Measurements from ENCODE around the gene PACRG.
A peak's percentile ranks its signal among the peaks of the same experiment; 100 is the strongest.

Gene PACRG

DNA sequence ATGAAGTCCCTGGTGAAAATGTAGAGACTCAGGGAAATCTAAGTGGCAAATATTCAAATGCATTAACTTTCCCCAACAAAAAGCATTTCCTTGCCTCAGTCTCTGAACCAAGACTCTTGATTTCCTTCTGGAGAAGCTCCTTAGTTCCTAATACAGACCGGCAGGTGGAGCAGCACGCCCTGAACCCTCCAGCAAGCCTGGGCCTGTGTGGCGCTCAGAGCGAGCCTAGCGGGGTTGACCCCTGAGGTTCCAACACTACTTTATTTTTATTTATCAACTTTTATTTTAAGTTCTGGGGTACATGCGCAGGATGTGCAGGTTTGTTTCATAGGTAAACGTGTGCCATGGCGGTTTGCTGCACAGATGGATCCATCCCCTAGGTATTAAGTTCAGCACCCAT lies 50.8 kb downstream of the PACRG start:
- no peak for DNase-seq (ENCODE audit: low read depth, low spot score)

DNA sequence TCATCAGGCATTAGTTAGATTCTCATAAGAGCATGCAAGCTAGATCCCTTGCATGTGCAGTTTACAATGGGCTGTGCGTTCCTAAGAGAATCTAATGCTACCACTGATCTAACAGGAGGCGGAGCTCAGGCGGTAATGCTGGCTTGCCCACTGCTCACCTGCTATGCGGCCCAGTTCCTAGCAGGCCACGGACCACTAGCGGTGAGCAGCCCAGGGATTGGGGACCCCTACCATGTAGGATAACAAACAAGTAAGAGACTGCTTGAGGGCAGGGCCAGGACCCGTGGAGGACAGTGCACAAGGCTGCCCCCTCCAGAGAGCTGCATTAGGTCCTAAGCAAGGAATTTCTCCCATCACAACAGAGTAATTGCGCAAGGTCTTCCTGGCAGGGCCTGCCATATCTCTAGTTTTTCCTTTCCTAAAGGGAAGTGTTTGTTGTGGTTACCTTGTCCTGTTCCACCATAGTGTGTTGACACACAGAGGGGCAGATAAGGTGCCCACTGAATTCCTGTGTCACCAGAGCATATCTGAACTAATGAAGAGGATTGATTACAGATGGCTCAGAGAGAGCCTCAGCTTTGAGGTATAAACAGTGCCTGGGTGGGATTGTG lies 58.0 kb downstream of the PACRG start:
- DNase-seq (ENCODE audit: low read depth, low spot score): no peak

DNA sequence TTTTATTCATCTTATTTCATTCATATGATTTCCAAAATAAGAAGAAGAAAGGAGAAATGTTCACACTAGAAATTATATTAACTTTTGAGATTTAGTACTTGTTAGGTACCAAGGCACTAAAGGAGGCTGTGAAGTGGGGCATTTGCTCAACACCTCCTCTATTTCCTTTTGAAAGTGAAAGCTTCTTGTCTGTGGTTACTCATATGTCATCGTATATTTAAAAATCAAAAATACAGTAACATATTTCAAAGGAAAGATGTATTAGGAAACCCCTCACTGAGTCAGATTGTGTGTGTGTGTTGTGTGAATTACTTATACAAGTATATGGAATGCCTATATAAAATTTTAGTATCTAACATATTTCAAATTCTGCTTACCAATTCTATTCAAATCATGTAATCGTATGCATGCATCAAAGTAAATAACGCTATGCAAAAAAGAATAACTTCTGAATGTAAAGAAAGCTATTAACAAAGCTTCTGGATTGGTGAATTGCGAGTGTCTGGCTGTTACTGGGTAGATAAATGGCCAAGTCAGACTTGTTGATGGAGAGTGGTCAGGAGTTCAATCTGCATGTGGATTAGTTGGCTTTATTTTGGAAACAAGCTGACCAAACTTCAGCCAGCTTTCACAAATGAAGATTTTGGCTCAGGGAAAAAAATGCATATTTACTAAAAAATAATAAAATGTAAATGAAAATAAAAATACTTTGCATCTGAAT lies 70.9 kb downstream of the PACRG start:
- no peak for DNase-seq (ENCODE audit: low read depth, low spot score)

DNA sequence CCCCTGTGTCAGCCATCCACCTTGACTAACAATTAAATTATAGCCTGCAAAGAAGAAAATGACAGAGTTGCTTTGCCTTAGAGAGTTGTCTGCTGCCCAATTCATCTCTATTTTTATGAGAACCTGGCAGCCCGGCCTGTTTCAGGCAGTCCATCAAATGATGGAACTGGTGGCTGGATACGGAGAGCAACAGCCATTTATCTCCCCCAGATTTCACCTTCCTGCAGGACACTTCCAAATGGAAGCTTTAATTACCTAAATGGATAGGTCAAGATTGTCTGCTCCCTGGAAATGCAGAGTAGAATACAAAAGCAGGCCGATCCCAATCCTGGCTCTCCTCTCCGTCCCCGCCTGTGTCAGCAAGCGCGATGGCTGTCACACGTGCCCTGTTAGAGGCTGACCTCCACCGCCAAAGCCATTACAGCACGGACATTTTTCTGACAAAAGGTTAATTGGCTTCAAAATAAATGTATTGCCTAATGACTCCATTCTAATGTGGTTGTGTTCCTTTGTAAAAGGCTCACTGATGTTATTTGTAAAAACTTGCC lies 86.7 kb downstream of the PACRG start:
- no peak for DNase-seq (ENCODE audit: low read depth, low spot score)

DNA sequence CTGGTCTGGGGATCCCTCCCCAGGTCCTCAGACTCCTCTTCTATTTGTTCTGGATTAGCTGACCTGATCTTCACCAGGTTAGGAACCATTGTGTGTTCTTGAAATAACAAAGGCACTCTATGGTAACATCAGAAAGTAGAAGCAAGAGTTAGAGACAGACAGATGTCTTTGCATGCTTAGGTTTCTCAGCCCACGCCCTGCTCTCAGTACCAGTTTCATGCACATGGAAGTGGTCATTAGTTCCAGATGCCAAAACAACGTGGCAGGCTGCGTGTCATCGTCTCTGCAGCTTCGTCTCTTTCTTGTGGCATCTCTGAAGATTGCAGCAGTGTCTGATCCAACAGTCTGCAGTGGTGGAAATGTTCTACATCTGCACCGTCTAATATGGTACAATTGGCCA lies 89.4 kb downstream of the PACRG start:
- no peak for DNase-seq (ENCODE audit: low read depth, low spot score)

DNA sequence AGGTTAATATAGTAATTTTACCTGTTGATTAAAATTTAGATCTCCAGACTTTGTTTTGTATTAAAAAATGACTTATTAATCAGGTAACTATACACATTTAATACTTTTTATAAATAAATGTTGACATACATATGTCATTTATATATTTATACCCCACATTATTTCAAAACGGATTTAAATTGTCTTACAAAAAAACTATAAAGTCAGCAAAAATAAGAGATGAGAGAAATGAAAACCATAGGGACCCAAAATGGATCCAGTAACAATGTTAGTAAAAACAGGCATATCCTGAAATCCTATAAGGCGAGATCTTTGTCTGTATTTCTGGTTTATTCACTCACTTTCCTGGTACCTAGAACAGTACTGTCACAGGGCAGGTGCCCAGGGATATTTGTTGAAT lies 91.5 kb downstream of the PACRG start:
- DNase-seq (ENCODE audit: low read depth, low spot score): no peak

DNA sequence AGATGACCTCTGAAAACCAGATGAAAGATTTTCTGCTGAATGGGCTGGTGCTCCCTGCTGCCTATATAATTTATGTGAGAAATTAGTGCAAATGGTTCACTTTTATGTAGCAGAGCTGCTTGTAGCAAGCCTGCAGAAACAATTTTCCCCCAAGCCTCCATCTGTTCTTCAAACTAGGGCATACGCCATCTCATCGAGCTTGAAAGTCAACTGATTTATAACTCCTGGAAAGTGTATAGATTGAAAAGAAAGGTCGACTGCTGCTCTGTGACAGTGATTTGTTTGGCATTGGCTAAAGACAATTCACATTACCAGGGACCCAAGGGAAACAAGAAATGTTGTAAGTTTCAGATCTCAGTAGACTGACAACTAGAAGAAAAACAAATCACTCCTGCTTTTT lies 93.3 kb downstream of the PACRG start:
- no peak for DNase-seq (ENCODE audit: low read depth, low spot score)

DNA sequence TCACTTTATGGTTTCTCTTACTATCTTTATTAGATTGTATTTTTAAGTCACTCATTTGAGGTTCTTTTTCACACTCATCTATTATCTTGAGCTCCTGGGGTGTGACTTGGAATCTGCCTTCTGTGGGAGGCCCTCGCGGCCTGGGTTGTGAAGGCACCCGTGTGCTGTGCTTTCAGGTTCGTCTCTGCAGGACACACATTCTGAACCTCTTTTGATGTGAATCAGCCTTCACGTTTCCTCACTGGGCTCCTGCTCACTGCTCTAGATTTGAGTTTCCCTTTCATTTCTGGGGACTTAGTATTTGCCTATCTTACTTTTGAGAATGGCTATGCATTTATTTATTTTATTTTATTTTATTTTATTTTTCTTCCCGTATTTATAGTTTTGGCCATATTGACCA lies 97.8 kb downstream of the PACRG start:
- DNase-seq (ENCODE audit: low read depth, low spot score): no peak

DNA sequence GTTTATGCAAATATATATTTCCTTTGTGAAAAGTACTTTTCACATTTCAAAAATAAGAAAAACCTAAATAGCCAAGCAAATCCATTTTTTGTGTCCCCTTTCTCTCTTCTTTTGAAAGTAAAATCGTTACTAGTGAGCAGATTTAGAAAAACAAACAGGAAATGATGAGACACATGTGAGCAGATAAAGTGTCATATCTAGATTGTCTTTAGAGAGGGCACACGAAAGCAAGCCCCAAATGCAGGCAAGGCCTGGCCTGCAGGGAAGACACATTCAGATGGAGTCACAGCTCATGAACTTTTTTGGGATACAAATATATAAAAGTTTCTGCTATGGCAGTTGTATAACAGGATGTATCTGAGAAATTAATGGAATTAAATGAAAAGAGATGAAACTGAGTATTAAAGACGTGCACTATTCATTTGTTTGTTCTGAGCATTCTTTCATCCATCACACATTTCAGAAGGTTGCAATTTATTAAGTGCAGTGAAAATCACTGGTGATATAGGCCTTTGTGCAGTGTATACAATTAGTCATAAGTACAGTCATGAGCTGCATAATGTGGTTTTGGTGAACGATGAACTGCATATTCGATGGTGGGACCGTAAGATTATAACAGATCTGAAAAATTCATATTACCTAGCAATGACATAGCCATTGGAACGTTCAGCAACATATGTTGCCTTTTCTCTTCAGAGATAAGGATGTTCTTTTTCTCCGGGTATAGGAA lies 101.4 kb downstream of the PACRG start:
- DNase-seq (ENCODE audit: low read depth, low spot score): no peak

DNA sequence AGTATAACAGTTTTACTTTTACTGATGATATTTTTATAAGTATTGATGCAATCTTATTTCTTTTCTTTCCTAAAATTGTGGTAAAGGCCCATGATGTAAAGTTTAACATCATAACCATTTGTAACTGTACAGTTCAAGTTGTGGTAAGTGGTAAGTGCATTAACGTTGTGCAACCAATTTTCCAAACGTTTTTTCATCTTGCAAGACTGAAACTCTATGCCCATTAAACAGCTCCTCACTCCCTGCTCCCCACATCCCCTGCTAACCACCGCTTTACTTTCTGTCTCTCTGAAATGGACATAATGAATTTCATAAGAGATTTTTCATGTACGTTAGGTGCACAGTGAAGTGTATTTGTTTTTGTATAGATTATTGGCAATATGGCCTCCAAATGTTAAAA lies 106.0 kb downstream of the PACRG start:
- DNase-seq (ENCODE audit: low read depth, low spot score): no peak

DNA sequence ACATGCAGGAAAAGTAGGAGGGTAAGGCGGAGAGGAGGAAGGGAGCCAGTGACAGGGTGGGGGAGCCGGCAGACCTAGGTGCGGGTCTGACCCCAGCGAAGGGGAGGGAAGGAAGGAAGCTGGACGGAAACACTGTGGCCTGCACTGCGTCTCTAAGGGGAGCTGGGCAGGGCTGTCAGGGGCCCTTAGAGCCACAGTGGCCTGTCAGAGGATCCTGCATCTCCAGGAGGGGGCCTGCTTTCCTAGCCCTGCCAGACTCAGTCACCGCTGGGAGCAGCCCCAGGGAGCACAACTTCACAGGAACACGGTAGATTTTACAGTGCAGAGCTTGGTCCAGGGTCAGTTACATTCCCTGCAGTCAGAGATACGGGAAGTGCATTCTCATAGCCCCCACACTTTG lies 118.2 kb downstream of the PACRG start:
- DNase-seq (ENCODE audit: low read depth, low spot score): no peak

DNA sequence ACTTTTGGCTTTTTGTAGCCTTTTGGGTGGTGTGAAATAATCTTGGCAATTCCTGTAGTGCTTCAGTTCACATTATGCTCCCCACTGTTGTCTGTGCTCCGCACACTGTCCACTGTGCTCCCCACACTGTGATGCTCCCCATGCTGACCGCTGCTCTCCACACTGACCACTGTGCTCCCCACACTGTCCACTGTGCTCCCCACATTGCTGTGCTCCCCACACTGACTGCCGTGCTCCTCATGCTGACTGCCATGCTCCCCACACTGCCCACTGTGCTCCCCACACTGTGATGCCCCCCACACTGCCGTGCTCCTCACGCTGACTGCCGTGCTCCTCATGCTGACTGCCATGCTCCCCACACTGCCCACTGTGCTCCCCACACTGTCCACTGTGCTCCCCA lies 118.9 kb downstream of the PACRG start:
- no peak for DNase-seq (ENCODE audit: low read depth, low spot score)

DNA sequence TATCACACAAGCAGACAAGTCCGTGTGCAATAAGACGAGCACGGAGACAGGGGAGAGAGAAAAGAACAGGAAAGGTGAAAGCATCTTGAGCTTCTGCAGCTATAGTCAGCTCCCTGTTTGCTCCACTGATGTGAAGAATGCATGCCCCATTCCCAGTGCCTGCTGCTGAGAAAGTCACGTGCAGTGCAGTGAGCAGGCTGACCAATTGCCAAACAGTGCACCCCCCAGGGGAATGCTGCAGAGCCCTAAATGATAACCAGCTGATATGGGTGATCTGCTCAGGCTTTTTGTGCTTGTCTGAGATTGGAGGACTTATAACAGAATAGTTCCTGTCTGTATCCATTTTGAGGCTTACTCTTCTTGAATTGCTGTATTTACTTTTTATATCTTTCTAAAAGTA lies 121.5 kb downstream of the PACRG start:
- no peak for DNase-seq (ENCODE audit: low read depth, low spot score)

DNA sequence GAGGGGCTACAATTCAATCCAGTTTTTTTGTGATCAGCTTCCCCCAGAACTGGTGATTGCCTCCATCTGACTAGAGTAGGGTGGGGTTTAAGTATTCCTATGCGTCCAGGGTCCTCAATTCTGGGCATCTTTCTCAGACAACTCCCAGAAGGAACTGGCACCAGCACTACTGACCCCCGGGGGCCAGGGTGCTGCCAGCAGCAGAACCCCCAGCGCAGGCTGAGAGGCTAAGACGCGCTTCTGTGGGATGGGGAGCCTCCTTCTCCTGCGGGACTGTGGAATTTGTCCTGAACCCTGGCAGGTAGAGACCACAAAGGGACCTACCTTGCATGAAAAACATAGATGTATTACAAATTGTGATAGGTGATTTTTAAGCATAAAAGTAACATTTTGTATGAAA lies 124.4 kb downstream of the PACRG start:
- no peak for DNase-seq (ENCODE audit: low read depth, low spot score)

DNA sequence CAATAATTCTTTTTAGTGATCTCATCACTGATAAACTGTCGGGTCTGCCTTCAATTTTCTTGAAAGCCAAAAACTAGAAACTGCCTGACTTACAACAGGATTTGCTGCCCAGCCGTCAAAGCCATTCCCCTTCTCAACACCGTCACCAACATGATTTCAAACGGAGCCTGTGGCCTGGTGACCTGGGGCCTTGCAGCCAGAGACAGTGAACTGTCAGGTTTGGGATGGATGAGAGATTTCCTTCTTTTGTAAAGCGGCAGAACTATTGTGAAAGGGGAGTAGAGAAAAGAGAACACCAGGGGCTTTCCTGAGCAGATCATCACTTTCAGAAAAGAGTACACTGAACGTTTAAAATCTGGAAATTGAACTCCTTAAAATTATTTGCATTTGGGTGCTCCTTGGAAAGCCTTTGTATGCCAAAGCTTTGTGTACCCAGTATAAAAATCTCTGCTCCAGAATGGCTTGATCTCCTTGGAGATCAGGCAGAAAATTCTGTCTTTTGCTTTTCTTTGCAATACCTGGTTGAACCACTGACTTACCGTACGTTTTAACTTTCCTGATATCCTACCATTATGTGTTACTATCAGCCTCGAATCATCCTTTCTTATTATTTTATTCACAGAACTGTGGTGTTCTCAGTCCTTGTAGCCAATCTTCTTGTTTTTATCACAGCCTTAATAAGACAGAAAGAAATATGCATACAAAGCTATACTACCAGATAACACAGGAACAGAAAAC lies 125.2 kb downstream of the PACRG start:
- DNase-seq (ENCODE audit: low read depth, low spot score): no peak

DNA sequence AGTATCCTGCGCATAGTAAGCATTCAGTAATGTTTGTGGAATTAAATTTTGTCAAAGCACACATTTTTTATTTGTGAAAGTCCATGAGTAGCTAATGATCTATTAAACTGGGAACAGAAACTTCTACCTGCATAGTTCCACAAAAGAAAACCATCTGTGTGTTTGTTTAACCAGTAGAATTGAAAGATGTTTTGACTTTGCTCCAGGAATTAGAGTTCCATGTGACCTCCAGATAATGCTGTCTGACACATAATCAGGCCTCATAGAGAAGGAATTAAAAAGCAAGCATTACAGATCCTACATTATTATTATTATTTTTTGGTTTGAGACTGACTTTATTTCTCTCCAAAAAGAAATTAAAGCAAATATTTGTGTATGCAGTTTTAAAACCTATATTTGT lies 126.5 kb downstream of the PACRG start:
- DNase-seq (ENCODE audit: low read depth, low spot score): no peak

DNA sequence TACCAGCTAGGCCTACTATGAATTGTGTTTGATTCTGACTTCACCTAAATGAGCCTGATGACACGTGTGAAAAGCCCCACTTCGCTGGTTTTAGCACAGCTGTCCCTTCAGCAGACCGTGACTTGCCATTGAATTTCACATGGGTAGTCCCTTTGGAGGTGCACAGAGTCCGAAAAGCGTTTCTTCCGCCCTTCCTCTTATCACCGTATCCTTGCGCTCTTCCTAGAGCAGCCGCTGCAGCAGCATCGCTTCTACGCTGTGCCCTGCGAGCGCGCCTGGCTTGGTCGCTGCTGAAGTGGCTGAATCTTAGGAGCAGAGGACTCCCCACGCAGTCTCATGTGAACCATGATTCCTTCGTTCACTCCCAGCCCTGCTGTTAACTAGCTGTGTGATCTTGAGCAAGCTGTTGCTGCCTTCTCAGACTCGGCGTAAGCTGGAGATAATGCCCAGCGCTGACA lies 127.0 kb downstream of the PACRG start:
- no peak for DNase-seq (ENCODE audit: low read depth, low spot score)

DNA sequence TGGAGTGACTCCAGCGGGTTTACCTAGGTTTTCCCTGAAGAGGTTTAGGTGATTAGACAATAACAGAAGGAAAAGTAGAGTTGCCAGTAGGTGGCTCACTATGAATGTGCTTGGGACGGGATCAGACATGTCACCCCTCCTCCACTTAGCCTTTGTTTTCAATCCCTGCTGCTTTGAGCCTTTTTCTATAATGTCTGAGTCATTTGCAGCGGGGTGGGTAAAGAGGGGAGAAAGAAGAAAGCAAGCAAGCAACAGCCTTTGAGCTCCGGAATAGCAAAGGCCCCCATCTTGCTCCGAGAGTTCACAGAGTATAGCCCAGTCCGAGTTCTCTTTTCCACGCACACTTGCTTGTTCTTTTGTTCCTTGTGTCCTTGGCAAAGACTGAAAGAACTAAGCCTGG lies 129.1 kb downstream of the PACRG start:
- DNase-seq (ENCODE audit: low read depth, low spot score): peak; percentile 71

DNA sequence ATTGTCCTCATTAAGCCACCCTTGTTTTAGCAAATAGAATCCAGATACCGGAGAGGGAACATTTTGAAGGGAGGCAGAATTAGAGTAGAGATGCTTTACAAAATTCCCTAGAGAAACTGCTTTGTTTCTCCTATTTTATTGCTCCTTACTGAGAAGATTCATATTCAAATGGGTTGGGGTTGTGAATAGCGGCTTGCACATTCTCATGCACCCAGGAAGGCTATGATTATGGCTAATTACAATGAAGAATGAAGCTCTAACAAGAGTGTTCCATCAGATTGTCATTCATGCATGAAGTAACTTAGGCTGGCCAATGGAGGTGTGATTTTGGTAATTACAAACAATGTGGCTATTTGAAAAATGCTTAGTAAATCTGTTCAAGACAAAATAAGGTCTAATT lies 129.6 kb downstream of the PACRG start:
- DNase-seq (ENCODE audit: low read depth, low spot score): no peak

DNA sequence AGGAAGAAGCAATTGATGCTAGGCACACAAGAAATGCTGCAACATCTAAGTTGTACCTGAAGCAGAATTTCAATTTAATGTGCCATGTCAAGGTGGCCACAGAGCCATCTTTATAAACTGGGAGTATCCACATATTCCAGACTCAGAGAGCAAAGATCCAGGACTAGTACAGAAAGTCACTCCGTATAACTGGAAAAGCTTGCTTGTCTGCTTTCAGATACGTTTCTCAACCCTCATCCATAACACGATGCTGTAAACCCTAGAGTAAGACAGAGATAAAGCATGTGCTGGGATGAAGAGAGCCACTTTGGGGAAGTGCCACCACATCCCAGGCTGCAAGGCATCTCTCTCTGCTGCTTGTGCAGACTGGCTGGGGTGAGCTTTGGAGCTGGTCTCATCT lies 134.7 kb downstream of the PACRG start:
- DNase-seq (ENCODE audit: low read depth, low spot score): no peak

DNA sequence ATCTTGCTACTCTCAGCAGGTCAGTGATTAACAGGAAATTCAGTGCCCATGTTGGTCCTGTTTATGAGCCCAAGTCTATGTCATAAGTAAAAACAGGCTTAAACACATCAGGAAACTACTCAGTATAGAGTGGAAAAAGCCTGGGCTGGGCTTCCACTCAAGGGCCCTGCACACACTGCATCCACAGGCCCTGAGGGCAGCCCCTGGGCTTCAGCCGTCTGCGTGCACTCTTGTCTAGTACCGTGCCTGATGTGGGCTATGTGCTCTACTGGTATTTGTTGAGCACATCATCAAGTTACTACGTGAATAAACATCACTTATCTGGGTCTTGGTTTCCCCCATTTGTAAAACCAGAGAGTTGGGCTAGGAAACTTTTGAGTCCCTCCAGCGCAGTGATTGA lies 135.2 kb downstream of the PACRG start:
- no peak for DNase-seq (ENCODE audit: low read depth, low spot score)

DNA sequence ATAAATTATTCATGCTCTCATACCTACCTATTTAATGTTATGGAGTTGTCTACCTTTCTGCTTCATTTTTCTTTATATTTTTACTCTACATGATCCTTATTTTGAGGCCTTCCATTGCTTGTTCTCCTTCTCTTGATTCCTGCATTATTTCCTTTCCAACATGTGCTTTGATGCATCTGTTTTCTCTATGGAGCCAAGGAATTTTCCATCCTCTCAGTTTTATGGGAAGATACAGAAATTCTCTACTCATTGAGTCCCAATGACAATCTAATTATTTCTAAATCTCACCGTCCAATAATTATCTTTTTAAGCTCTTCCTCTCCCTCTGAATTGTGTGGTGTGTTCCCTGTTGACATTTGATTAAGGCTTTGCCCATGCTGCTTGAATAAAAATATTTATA lies 136.0 kb downstream of the PACRG start:
- no peak for DNase-seq (ENCODE audit: low read depth, low spot score)
